ENCODE data around the gene ATF6. TPM values are rescaled to one million over a fixed set of nuclear protein-coding genes. Genes with fewer than 3 reads are reported as not detected.
A peak's percentile ranks its signal among the peaks of the same experiment; 100 is the strongest.

The ATF6 gene
- total and polyA plus RNA-seq, 2 donors (not counting 3 experiments of a cell fraction or from before 2014, with no cell fraction given), result 24.9 to 40.3 TPM

- peak overlapping the region; percentile 11 for H3K4me2 ChIP-seq (ENCODE audit: insufficient read depth, low read length)
- dilution Hi-C loops (cut with MboI; ENCODE audit: extremely low pct_ligation_motif_present, low sequenced_read_pairs) (no loop called here), intact Hi-C loops (cut with micrococcal nuclease) (no loop called here)
- H3K9ac ChIP-seq (replicated peaks; ENCODE audit: extremely low read depth, insufficient read depth, low read length), result no peak overlapping the region
- no peaks in the 10 kb centered on the region for H3K27me3 ChIP-seq (ENCODE audit: control insufficient read depth in 2 of 2, insufficient read depth in 2 of 2, low read length in 2 of 2)
- no peak for TF ChIP-seq EZH2 (IDR thresholded peaks at IDR 0.05; ENCODE audit: borderline replicate concordance, low read depth, low read length, severe bottlenecking)
- TF ChIP-seq MAX (IDR thresholded peaks at IDR 0.05; ENCODE audit: insufficient read depth, insufficient read length), result no peak
- TF ChIP-seq POLR2AphosphoS5 (IDR thresholded peaks at IDR 0.05; ENCODE audit: insufficient read depth, low read depth, low read length), result no peak
- TF ChIP-seq POLR2A (IDR thresholded peaks at IDR 0.05; ENCODE audit: low read depth, low read length), result no peak
- TF ChIP-seq FOS (IDR thresholded peaks at IDR 0.05; ENCODE audit: borderline replicate concordance, insufficient read depth, low read length), result no peak
- no peak for TF ChIP-seq GATA2 (IDR thresholded peaks at IDR 0.05; ENCODE audit: insufficient read depth, insufficient read length, low read depth, low read length)
- no TSS peak for BruUV-seq (replicated peaks)
- no peaks in the 10 kb centered on the region for H3K9me3 ChIP-seq (replicated peaks; ENCODE audit: control insufficient read depth, insufficient read depth, low read length)
- no peak for DNase-seq (ENCODE audit: low read depth, low spot score)
- H3K4me1 ChIP-seq (ENCODE audit: control insufficient read depth, extremely low read depth, insufficient read depth, low read length), result peaks cover 47% of the 10 kb centered on the region
- H3K79me2 ChIP-seq (ENCODE audit: control insufficient read depth, insufficient read depth, low read length), result peaks cover 97% of the 10 kb centered on the region
- H3K36me3 ChIP-seq (ENCODE audit: control insufficient read depth in 2 of 2, extremely low read depth in 1 of 2, insufficient read depth in 2 of 2, low read length in 2 of 2), result no peaks in the 10 kb centered on the region
- no peak overlapping the region for H2AFZ ChIP-seq (ENCODE audit: low read depth, low read length)
- no peak overlapping the region for H3K4me3 ChIP-seq (replicated peaks in 1 of 3; ENCODE audit: insufficient read depth in 1 of 3, low read depth in 1 of 3, low read length in 3 of 3)
- ChIA-PET POLR2A (no interaction called here), CTCF (interaction anchor here (0.9 to 1.9 kb wide), 4 partner anchors 11 to 265 kb away, joined by 3 to 14 read pairs (median 8); no protein-coding TSS in a partner anchor)
- FAIRE-seq, result no peak
- no peak overlapping the region for H3K27ac ChIP-seq (ENCODE audit: insufficient read depth, low read depth, low read length)
- no peaks in the 10 kb centered on the region for H3K9me1 ChIP-seq (replicated peaks; ENCODE audit: control insufficient read depth, extremely low read depth, insufficient read depth, low read length)
- H4K20me1 ChIP-seq (replicated peaks; ENCODE audit: control insufficient read depth, extremely low read depth, insufficient read depth, low read length), result peaks cover 5% of the 10 kb centered on the region
These were observed 5.9 kb downstream of the ATF6 start for GRCh38 chr1:161771973-161772372.

- no TSS peak for BruUV-seq (replicated peaks)
- H3K27ac ChIP-seq (ENCODE audit: insufficient read depth, low read depth, low read length), result no peak overlapping the region
- FAIRE-seq (no peak), DNase-seq (ENCODE audit: low read depth, low spot score) (peak; percentile 73)
- peak overlapping the region; percentile 11 for H3K4me2 ChIP-seq (ENCODE audit: insufficient read depth, low read length)
- no peak for TF ChIP-seq JUN (IDR thresholded peaks at IDR 0.05; ENCODE audit: borderline replicate concordance, insufficient read depth, insufficient read length, low read depth)
- TF ChIP-seq FOS (IDR thresholded peaks at IDR 0.05; ENCODE audit: borderline replicate concordance, insufficient read depth, low read length), result no peak
- no peak for TF ChIP-seq CTCF (IDR thresholded peaks at IDR 0.05; ENCODE audit: extremely low read depth in 1 of 2, insufficient read depth in 1 of 2, low read depth in 1 of 2, low read length in 2 of 2)
- TF ChIP-seq POLR2A (IDR thresholded peaks at IDR 0.05; ENCODE audit: low read depth, low read length), result no peak
- TF ChIP-seq MAX (IDR thresholded peaks at IDR 0.05; ENCODE audit: insufficient read depth, insufficient read length), result no peak
- no peak for TF ChIP-seq GATA2 (IDR thresholded peaks at IDR 0.05; ENCODE audit: insufficient read depth, insufficient read length, low read depth, low read length)
- TF ChIP-seq POLR2AphosphoS5 (IDR thresholded peaks at IDR 0.05; ENCODE audit: insufficient read depth, low read depth, low read length), result no peak
- no peak for TF ChIP-seq EZH2 (IDR thresholded peaks at IDR 0.05; ENCODE audit: borderline replicate concordance, low read depth, low read length, severe bottlenecking)
- no peak for TF ChIP-seq MYC (IDR thresholded peaks at IDR 0.05; ENCODE audit: low read depth, low read length)
- H3K9ac ChIP-seq (replicated peaks; ENCODE audit: extremely low read depth, insufficient read depth, low read length), result no peak overlapping the region
- H3K4me1 ChIP-seq (ENCODE audit: control insufficient read depth, extremely low read depth, insufficient read depth, low read length), result peaks cover 43% of the 10 kb centered on the region
- no peaks in the 10 kb centered on the region for H3K27me3 ChIP-seq (ENCODE audit: control insufficient read depth in 2 of 2, insufficient read depth in 2 of 2, low read length in 2 of 2)
- no peaks in the 10 kb centered on the region for H3K9me3 ChIP-seq (replicated peaks; ENCODE audit: control insufficient read depth, insufficient read depth, low read length)
- POLR2A ChIA-PET, result no interaction called here
- peaks cover 5% of the 10 kb centered on the region for H4K20me1 ChIP-seq (replicated peaks; ENCODE audit: control insufficient read depth, extremely low read depth, insufficient read depth, low read length)
- H3K79me2 ChIP-seq (ENCODE audit: control insufficient read depth, insufficient read depth, low read length), result peaks cover 97% of the 10 kb centered on the region
- no peaks in the 10 kb centered on the region for H3K36me3 ChIP-seq (ENCODE audit: control insufficient read depth in 2 of 2, extremely low read depth in 1 of 2, insufficient read depth in 2 of 2, low read length in 2 of 2)
- dilution Hi-C loops (cut with MboI; ENCODE audit: extremely low pct_ligation_motif_present, low sequenced_read_pairs), result no loop called here
- no peaks in the 10 kb centered on the region for H3K9me1 ChIP-seq (replicated peaks; ENCODE audit: control insufficient read depth, extremely low read depth, insufficient read depth, low read length)
- intact Hi-C loops (cut with micrococcal nuclease), result no loop called here
- CTCF ChIA-PET, result interaction anchor here (0.9 to 1.9 kb wide), 4 partner anchors 11 to 264 kb away, joined by 3 to 14 read pairs (median 8); no protein-coding TSS in a partner anchor
- no peak overlapping the region for H3K4me3 ChIP-seq (replicated peaks in 1 of 3; ENCODE audit: insufficient read depth in 1 of 3, low read depth in 1 of 3, low read length in 3 of 3)
- no peak overlapping the region for H2AFZ ChIP-seq (ENCODE audit: low read depth, low read length)
These were observed 6.3 kb downstream of the ATF6 start for GRCh38 chr1:161772397-161772796.

Measured in endothelial cell of umbilical vein (primary cell).